ENCODE measurements around the gene FAM98B. TPM values are rescaled to one million over a fixed set of nuclear protein-coding genes. Genes with fewer than 3 reads are reported as not detected.

The FAM98B gene
- total and polyA plus RNA-seq, 2 of the 13 experiments (the other 11 are each of a cell fraction or from before 2014, with no cell fraction given) = 3.7 to 4.7 TPM

DNA sequence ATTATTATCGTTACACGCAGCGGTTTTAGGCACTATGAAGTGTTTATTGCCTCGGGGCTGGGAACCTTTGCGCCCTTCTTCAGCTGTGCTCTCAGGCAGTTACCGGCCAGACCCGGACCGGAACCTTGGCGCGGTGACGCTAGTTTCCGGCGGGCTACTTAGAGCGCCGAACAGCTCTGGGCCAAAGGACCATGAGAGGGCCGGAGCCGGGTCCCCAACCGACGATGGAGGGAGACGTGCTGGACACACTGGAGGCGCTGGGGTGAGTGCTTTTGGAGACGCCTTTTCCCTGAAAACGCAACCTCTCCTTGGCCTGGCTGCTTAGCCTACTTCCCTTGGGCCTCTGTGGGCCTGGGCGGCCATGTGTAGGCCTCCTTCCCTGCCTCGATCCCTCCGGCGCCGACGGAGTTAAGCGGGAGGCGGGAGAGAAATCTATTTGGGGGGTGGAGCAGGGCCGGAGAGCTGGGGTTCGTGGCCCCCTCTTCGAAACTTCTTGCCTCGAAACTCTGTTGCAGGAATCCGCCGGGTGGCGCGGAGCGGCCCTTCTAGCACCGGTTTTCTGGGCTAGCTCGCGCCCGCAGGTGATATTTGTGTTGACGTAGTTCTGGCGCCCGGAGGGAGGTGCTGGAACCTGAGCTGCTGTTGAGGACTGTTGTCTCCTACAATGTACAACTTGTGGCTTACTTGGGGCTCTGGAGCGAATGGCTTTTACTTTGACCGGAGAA is at the start of gene FAM98B (continued):
- TF ChIP-seq, protein P1, sequence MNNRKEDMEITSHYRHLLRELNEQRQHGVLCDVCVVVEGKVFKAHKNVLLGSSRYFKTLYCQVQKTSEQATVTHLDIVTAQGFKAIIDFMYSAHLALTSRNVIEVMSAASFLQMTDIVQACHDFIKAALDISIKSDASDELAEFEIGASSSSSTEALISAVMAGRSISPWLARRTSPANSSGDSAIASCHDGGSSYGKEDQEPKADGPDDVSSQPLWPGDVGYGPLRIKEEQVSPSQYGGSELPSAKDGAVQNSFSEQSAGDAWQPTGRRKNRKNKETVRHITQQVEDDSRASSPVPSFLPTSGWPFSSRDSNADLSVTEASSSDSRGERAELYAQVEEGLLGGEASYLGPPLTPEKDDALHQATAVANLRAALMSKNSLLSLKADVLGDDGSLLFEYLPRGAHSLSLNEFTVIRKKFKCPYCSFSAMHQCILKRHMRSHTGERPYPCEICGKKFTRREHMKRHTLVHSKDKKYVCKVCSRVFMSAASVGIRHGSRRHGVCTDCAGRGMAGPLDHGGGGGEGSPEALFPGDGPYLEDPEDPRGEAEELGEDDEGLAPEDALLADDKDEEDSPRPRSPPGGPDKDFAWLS (CRISPR knock-in tag; IDR thresholded peaks at IDR 0.05; ENCODE audit: borderline replicate concordance) = no peak
- TF ChIP-seq ISX (CRISPR knock-in tag; conservative IDR thresholded peaks at IDR 0.05) = 0 out of 2 replicates have a peak, but pooled peaks have one; percentile 30
- TF ChIP-seq, protein P2, sequence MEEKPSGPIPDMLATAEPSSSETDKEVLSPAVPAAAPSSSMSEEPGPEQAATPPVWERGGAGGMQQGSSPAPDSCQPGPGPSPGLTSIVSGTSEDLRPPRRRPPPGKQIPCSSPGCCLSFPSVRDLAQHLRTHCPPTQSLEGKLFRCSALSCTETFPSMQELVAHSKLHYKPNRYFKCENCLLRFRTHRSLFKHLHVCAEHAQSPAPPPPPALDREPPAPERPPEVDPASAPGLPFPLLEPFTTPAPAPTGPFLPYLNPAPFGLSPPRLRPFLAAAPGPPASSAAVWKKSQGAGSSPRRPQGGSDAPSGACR (CRISPR knock-in tag; IDR thresholded peaks at IDR 0.05) = peak; percentile 86; the same call in 1 of the 2 replicates
- TF ChIP-seq HMG20A (CRISPR knock-in tag; IDR thresholded peaks at IDR 0.05; ENCODE audit: borderline replicate concordance) = 0 out of 2 replicates have a peak, but pooled peaks have one; percentile 35
- no peak for TF ChIP-seq ZSCAN12 (CRISPR knock-in tag; IDR thresholded peaks at IDR 0.05)
- no peak for TF ChIP-seq RCOR2 (CRISPR knock-in tag; IDR thresholded peaks at IDR 0.05)
- TF ChIP-seq MEIS1 (CRISPR knock-in tag; IDR thresholded peaks at IDR 0.05; ENCODE audit: borderline replicate concordance) = no peak
- TF ChIP-seq ZNF367 (CRISPR knock-in tag; IDR thresholded peaks at IDR 0.05; ENCODE audit: borderline replicate concordance) = no peak
- 0 out of 2 replicates have a peak, but pooled peaks have one; percentile 56 for TF ChIP-seq ESRRA (CRISPR knock-in tag; IDR thresholded peaks at IDR 0.05; ENCODE audit: low read depth)
- TF ChIP-seq ETV6 (CRISPR knock-in tag; conservative IDR thresholded peaks at IDR 0.05) = 0 out of 2 replicates have a peak, but pooled peaks have one; percentile 50
- no peak for TF ChIP-seq ZNF337 (CRISPR knock-in tag; IDR thresholded peaks at IDR 0.05; ENCODE audit: borderline replicate concordance, low read depth)
- TF ChIP-seq, protein P3, sequence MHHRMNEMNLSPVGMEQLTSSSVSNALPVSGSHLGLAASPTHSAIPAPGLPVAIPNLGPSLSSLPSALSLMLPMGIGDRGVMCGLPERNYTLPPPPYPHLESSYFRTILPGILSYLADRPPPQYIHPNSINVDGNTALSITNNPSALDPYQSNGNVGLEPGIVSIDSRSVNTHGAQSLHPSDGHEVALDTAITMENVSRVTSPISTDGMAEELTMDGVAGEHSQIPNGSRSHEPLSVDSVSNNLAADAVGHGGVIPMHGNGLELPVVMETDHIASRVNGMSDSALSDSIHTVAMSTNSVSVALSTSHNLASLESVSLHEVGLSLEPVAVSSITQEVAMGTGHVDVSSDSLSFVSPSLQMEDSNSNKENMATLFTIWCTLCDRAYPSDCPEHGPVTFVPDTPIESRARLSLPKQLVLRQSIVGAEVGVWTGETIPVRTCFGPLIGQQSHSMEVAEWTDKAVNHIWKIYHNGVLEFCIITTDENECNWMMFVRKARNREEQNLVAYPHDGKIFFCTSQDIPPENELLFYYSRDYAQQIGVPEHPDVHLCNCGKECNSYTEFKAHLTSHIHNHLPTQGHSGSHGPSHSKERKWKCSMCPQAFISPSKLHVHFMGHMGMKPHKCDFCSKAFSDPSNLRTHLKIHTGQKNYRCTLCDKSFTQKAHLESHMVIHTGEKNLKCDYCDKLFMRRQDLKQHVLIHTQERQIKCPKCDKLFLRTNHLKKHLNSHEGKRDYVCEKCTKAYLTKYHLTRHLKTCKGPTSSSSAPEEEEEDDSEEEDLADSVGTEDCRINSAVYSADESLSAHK (CRISPR knock-in tag; IDR thresholded peaks at IDR 0.05; ENCODE audit: borderline replicate concordance) = 0 out of 2 replicates have a peak, but pooled peaks have one; percentile 54
- TF ChIP-seq HMGA1 (CRISPR knock-in tag; conservative IDR thresholded peaks at IDR 0.05) = no peak
- peak; percentile 93 for TF ChIP-seq ZSCAN30 (CRISPR knock-in tag; IDR thresholded peaks at IDR 0.05)
- peak; percentile 88; the same call in 1 of the 2 replicates for TF ChIP-seq HDAC1 (CRISPR knock-in tag; IDR thresholded peaks at IDR 0.05)
- no peak for TF ChIP-seq NFIB (CRISPR knock-in tag; IDR thresholded peaks at IDR 0.05; ENCODE audit: borderline replicate concordance)
- peak; percentile 90 for TF ChIP-seq ZNF691 (CRISPR knock-in tag; IDR thresholded peaks at IDR 0.05; ENCODE audit: borderline replicate concordance, low read depth)
- TF ChIP-seq THAP11 (CRISPR knock-in tag; IDR thresholded peaks at IDR 0.05) = peak; percentile 91
- no peak for TF ChIP-seq FOSL1 (CRISPR knock-in tag; IDR thresholded peaks at IDR 0.05; ENCODE audit: borderline replicate concordance)
- TF ChIP-seq RXRA (CRISPR knock-in tag; IDR thresholded peaks at IDR 0.05) = peak; percentile 82
- no peak for TF ChIP-seq HIVEP1 (CRISPR knock-in tag; IDR thresholded peaks at IDR 0.05)
- no peak for TF ChIP-seq CHD2 (IDR thresholded peaks at IDR 0.05; ENCODE audit: low read depth, low read length)
- TF ChIP-seq HNRNPUL1 (IDR thresholded peaks at IDR 0.05; ENCODE audit: low read depth, low read length) = no peak
- TF ChIP-seq JDP2 (CRISPR knock-in tag; IDR thresholded peaks at IDR 0.05; ENCODE audit: borderline replicate concordance) = no peak; the same call in 1 of the 2 replicates
- no peak for TF ChIP-seq GTF3A (CRISPR knock-in tag; conservative IDR thresholded peaks at IDR 0.05)
